ENCODE measurements around the gene PALM3.
A peak's percentile ranks its signal among the peaks of the same experiment; 100 is the strongest.

PALM3 gene, protein sequence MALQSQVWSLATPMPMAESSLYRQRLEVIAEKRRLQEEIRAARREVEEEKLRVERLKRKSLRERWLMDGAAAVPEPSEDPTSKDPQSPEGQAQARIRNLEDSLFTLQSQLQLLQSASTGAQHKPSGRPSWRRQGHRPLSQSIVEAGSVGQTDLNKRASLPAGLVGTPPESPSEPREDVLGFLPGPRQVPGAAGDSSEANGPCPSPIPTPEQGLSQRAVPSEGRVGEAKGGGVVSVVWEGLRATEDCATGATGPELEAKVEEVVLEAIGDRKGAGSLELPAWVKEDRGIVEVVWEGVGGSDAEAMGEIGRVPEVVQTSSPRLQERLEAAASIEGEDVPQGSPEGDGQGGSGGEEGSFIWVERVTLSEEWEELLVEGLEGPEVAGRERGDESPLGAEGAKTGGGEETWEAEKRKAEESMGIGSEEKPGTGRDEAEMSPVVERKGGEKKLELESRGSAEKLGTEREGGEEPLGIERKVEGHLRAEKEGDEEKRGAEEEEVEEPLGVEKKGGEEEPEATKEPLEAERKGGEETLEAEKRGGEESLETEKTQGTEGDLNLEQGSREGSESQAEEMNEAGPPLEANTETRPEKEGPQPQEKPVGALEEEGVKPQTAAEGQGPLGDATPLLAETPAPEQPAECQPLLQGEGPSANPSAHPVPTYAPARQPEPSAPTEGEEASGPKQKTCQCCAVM

DNA sequence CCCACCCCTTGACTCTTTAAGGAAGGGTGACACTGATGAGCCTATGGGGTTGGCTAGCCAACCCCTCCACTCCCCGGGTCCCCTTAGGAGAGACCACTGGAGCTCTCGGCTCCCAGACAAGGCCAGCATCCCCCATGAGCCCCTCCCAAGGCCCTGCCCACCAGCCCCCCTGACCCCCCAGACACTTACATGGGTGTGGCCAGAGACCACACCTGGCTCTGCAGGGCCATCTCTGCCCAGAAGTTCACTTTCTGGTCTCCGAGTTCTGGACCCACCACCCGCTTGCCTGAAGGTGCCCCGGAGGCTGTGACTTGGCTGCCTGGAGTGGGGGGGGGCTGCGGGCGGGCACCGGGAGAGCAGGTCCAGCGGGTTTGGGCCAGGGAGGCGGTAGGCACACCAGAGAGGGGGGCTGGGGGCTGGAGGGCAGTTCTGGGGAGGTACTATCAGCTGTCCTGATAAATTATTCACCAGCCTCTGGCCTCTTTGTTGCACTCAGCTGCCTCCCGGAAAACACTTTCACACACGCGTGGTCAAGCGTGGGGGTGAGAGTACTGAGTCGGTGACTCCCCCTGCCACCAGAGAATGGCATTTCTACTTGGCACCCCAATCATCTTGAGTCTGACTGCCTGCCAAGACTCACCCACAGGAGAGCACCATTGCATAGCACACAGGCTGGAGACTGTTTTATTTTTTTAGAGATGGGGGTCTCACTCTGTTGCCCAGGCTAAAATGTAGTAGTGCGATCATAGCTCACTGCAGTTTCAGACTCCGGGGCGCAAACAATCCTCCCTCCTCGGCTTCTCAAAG lies at the start of gene PALM3:
PALM3 (minus strand) TSS at position 326 of the 807 bp plus-strand sequence; CDS start at position 230, 96 bp downstream.
- no peak for DNase-seq

DNA sequence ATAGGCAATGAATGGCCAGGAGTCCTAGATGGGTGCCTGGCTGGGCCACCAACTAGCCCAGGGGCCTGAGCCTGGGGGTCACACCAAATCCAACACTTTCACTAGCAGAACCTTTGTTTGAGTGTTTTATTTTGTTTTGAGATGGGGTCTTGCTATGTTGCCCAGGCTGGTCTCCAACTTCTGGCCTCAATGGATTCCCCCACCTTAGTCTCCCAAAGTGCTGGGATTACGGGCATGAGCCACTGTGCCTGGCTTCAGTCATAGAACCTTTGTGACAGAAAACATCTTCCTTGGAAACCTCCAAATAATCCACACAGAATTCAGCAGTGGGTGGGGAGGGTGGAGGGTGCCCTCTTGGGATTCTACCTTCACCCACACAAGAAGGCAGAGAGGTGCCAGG lies 49.6 kb upstream of the PALM3 start:
- DNase-seq = no peak

DNA sequence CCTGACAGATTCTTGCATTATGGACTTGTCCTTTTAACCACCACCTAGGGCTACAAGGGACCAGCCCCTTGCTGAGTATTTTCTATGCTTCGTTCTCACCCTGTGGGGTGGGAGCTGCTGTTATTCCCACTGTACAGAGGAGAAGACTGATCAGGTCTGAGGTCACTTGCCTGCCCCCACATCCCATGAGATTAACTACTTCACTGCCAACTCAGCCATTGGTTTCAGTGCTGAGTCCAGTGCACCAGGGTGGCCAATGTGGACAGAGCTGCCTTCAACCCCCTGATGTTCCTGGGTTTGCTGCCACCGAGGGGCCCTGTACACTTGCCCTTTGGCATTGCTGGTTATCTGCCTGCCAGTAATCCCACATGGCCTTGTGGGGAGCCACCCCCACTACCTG lies 48.8 kb upstream of the PALM3 start:
- no peak for DNase-seq

DNA sequence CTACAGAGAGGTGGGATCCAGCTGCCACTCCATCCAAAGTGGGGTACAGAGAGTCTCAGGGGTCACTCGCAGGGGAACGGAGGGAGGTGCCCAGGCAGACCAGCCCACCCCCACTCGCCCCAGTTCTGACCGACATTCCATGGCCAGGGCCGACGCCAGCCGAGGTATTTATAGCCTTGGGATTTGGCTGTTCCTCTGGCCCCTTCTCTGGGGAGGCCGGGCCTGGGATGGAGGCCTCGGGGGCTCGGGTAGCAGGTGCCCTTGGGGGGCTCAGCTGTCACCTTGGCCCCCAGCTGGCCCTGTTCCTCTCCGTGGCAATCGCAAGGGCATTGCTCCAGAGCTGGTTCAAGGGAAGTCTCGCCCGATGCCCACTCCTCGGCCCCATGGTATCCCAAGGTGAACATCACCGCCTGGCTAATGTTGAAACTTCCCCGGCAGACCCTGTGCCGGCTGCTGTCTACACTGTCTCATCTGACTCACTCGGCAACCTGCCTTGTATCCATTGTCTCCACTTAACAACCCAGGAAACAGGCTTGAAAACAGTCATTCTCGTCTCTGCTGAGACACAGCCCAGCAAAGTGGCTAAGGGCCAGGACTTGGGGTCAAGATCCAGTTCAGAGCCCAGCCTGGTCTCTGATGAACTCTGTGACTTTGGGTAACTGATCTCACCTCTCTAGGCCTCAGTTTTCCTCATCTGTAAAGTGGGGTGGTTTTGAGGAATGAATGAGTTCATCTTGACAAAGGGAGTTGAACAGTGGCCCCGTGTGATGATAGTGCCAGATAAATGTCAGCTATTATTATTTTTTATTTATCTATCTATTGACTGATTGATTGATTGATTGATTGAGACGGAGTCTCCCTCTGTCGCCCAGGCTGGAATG lies 45.9 kb upstream of the PALM3 start:
- no peak for DNase-seq

DNA sequence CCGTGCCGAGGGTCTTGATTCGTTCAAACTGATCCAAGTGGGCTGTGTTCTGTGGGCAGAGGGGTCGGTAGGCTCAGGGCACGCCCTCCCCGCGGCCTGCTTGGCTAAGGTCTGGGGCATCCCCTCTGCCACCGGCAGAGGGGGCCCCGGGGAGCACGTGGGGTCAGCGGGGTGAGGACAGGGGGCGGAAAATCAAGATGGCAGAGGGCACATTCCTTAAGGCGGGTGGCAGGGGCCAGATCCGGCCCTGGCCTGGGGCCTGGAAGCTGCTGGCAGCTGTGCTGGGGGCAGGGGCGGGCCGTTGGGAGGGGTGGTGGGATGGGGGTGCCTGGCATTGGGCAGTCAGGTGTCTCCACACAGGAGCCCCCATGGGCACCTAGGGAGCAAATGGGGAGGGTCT lies 45.0 kb upstream of the PALM3 start:
- DNase-seq = no peak

DNA sequence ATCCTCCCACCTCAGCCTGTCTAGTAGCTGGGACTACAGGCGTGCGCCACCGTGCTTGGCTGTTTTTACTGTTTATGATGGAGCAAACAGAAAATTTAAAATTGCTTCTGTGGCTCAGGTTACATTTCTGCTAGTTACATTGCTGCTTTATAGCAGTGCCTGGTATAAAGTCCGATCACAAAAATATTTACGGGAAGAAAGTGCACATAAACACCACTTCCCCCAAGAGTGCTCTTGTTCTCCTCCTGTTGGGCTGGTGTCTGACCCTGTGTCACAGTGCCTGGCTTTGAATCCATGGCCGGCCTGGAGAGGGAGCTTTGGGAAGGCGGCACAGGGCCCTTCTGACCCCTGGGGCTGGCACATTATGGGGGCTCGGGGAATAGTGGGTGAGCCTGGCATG lies 43.8 kb upstream of the PALM3 start:
- no peak for DNase-seq

DNA sequence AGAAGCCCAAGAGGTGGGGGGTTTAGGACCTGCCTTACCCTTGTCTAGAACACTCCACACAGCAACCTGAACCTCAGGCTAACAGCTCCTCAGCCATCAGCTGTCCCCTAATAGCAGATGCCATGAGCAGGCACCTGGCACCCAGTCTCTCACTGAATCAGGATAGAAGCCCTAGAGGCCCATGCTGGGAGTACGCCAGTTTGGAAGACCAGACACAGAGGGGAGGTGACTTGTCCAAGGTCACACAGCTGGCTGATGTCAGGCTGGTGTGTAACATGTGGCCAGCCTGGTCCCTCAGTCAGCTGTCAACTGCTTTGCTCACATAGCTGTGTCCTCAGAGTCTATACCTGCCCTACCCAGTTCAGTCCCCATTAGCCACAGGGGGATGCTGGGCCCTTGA lies 41.4 kb upstream of the PALM3 start:
- DNase-seq = no peak

DNA sequence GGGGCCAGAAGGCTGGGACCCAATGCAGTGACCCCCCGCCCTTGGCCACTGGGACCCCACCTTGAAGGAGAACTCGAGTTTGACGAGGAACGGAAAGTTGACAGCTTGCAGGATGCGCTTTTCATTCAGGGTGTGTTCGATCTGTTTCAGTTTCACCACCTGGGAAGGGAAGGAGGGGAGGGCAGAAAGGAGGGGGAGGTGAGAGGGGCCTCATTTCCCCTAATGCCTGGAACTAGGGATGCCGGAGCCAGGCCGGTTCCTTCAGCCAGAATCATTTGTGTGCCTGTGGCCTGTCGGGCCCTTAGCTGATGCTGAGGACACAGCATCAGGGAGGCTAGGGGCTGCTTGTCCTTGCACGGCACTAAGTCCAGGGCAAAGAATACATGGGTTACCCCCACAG lies 40.9 kb upstream of the PALM3 start:
- DNase-seq = no peak

DNA sequence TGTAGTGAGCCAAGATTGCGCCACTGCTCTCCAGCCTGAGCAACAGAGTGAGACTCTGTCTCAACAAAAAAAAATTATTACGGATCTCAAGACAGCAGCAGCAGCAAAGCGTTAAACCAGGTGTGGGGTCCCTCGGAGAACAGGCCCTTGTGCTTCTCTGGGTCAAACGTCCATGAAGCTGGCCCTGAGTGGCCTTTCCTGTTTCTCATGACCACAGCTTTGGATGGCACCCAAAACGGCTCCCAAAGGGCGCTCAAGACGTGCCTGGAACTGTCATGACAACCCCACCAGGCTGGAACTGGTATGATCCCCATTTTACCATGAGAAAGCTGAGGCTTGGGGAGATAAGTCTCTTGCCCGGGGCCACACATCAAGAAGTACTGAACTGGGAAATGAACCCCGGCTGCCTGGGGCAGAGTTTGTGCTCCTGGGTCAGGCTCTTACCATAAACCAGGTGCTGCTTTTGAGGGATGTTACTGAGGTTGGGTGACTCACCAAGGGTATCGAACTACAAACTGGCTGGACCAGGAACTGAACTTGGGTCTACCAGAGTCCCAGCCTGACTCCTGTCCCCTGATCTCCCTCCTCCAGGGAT lies 40.3 kb upstream of the PALM3 start:
- DNase-seq = no peak

DNA sequence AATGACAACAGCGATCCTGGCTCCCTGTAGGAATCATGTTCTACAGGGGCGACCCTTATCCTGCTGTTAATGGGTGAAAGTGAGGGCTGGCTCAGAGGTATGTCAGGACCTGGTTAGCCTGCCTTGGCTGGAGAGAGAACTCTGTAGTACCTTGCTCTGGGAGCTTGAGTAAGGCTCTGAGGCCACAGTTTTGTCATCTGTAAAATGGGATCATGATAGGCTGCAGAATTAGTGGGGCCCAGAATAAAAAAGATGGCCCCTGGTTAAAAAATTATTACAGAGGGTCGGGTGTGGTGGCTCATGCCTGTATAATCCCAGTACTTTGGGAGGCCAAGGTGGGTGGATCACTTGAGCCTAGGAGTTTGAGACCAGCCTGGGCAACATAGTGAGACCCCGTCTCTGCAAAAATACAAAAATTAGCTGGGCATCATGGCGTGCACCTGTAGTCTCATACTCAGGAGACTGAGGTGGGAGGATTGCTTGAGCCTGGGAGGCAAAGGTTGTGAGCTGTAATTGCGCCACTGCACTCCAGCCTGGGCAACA lies 39.2 kb upstream of the PALM3 start:
- DNase-seq = no peak

DNA sequence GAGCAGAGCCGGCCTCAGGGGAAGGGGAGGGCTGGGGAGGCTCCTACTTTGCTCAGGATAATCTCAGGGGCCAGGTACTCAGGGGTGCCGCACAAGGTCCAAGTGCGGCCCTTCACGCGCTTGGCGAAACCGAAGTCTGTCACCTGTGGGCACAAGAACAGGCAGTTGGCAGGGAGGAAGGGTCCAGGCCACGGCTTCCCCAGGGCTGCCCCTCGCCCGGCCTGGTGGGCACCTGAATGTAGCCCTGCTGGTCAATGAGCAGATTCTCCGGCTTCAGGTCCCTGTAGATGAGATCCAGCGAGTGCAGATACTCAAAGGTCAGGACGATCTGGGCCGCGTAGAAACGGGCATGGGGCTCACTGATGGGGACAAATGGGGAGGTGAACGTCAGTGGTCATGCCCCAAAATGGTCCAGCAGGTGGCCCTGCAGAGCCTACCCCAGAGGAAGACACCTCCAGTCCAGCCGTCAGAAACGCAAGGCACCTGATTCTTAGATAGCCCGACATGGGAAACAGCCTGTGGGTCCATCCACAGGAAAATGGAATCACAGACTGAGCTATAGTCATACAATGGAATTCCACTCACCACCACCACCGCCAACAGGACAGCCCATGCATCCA lies 35.8 kb upstream of the PALM3 start:
- DNase-seq = no peak

DNA sequence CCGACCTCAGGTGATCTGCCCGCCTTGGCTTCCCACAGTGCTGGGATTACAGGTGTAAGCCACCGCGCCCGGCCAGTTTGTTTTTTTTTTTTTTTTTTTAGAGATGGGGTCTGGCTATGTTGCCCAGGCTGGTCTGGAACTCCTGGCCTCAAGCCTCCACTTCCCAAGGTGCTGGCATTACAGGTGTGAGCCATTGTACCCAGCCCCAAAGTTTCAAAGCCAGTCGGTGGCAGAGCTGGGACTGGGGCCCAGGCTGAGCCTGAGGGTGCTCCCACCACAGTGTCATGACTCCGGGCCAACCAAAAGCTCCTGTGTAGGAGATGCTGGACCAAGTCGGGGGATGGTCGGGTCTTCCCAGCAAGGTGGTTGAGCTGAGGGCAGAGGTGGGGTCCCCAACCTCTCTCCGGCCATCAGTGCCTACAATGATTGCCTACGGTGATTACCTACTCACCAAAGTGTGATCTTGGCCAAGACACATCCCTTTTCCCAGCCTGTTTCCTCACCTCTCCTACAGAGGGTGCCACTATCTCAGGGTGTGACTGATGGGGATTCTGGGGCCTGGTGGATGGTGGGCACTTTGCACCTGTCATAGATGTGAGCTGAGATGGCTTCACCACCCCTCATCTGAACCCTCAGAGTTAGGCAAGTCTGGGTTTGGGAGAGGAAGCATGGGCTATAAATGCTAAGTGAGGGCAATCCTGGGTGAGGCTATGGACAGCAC lies 34.6 kb upstream of the PALM3 start:
- DNase-seq = no peak

DNA sequence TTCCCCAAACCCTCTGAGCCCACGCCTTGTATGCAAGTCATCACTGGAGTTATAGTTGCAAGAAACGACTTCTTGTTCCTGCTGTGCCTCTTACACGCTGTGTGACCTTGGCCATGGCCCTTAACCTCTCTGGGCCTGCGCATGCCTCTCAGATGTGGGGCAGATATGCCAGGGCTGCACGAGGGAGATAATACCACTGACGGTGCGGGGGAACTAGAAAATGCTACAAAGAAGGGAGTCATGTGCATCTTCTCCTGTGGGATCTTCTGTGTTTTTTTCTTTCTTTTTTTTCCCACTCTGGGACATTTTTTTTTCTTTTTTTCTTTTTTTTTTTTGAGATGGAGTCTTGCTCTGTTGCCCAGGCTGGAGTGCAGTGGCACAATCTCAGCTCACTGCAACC lies 33.0 kb upstream of the PALM3 start:
- DNase-seq = no peak

DNA sequence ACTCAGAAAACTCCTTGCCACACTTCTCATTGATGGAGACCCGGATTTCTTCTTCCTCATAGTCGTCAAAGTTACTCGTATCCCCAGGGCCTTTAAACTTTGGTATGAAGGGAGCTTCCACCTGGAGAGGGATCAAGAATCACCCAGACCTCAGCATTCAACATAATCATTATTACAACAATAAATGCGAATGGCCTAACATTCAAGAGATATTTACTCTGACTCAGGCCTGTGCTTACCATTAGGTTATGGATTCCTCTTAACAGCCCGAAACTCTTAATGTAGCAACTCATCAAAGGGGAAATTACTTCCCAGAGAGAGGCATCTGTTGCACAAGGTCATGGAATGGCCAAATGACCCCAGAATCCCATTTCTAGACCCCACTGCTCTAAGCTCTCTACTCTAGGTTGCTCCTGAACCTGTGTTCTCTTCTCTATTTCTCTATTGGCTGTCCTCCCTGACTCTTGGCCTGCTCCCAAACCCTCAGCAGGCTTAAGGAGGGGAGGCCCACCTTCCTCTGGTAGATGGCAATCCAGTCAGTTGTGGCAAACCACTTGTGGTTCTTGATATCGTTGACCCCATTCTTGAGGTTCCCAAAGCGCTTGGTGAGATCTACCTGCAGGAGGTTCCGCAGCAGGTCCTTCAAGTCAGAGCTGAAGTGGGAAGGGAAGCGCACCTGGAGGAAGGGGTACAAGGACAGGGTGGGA lies 31.4 kb upstream of the PALM3 start:
- no peak for DNase-seq

DNA sequence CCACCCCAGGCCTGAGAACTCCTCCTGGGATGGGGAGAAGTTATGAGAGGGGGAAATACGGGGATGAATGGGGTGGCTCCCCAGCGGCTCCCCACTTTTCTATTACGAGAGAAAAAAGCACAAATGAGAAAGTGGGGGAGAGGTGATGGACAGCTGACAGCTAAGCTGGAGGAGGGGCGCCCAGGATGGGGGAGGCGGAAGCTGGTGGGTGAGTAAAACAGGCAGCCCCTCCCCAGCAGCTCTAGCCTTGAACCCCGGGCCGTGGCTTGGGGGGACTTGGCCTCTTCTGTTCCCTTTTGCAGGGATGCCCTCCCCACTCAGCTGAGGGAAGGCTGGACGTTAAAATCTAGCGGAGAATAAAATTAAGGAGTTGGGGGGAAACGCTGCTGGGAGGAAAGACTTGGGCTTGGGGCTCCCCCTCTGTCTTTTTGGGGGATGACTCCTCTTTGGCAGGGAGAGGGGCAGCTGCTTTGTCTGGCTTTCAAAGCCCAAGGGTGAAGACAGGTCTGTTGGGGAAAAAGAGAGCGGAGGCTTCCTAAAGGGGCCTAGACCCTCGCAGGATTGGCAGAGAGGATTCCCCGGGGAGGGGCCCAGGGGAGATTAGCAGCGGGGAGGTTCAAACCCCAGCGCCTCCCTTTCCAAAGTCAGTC lies 30.1 kb upstream of the PALM3 start:
- DNase-seq = no peak

DNA sequence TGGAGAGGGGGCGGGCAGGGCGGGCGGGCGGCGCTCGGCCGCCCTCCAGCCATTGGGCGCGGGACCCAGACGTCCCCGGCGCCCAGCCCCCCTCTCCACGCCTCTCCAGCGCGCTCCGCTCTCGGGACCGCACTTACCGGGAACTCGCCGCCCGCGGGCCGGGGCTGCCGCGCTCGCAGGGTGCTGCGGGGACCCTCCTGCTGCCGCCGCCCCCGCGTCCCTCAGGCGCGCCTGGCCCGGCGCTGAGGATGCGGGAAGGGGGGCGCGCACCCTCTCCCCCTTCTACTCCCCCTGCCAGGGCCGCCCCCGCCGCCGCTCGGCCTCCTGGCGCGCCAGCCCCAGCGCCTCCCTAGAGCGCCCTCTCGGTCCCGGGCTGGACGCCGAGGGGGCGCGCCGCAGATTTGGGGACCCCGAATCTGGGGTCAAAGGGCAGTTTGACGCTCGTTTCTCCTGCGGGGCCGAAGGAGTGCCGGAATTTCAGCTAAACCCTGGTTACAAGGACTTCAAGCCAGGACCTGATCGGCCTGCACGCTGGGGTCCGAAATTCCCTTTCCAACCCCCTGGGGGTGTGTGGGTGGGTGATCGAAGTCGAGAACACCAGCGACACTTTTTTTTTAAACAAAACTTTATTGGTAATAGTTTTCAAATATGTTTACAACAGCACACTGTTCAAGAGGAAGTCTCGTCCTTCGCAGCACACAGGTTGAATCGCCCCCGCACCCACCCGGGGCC lies 29.4 kb upstream of the PALM3 start:
- DNase-seq = peak; percentile 61

DNA sequence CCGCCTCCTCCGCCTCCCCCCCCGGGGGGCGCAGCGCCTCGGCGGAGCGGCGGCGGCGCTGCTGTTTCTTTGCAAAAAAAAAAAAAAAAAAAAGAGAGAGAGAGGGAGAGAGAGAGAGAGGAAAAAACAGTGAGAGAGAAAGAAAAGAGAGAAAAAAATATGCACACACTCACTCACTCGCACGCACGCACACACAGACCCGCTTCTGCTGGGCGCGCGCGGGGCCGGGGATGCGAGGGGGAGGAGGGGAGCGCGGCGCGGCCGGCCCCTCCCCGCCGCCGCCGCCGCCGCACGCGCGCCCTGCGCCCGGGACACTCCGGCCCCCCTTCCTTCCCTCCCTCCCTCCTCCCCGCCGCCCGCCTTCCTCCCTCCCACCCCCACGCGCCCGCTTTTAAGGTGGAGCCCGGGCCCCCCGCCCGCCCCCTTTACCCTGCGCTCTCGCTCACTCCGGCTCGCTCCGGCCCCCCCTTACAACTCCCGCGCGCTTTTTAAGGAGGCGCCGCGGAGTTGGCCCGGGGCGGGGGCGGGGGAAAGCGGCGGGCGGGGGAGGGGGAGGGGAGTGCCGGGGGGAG lies 28.7 kb upstream of the PALM3 start, which contains the start of gene SAMD1:
SAMD1 (minus strand) TSS at position 243 of the 572 bp plus-strand sequence.
- peak; percentile 82 for DNase-seq

Measured in stimulated activated CD4-positive, alpha-beta T cell treated with anti-CD3 and anti-CD28 coated beads, Interleukin-4, amount 100 ng/mL, for 24 hours (primary cell).